ENCODE results near the gene TXN. TPM values are rescaled to one million over a fixed set of nuclear protein-coding genes. Genes with fewer than 3 reads are reported as not detected.
A peak's percentile ranks its signal among the peaks of the same experiment; 100 is the strongest.

Gene TXN
- total RNA-seq, 6 experiments from 2014 or later = 125 to 287 (median 216) TPM

- ATAC-seq (no peak), DNase-seq (no peak)
- no peak for TF ChIP-seq CTCF (IDR thresholded peaks at IDR 0.05)
- TF ChIP-seq POLR2A (IDR thresholded peaks at IDR 0.05) = no peak
- Histone ChIP-seq H3K4me3 (no peak overlapping the region), H3K27ac (no peak overlapping the region), H3K36me3 (no peaks in the 10 kb centered on the region), H3K9me3 (no peaks in the 10 kb centered on the region), H3K27me3 (no peaks in the 10 kb centered on the region), H3K4me1 (peaks cover 0 to 13% (median 0%) of the 10 kb centered on the region in 4 donors)
- 61% methylated on average over 5 of the region's 5 CpGs for WGBS (ENCODE audit: insufficient coverage, low coverage, low lambda C conversion rate, missing lambda C conversion rate)
- intact Hi-C loops (cut with DNase I) = no loop called here
These were observed 5.3 kb upstream of the TXN start for GRCh38 chr9:110261632-110262031.

DNA sequence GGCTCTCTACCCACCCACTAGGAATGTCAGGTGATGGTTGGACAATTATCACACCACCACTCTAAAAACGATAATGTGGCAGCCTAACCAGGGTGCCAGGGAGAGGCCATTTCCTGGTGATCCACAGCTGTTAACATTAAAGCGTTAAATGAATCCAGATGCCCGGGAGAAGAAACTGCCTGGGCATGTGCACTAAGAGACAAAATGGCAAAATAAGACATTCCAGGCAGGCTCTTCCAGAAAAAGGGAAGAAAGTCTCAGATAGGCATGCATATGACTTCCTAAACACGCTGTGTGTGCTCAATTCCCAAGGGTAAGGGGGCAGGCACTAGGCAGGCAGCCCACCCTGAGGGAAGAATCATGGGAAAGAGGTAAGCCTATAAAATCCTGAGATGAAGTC lies 4.6 kb upstream of the TXN start:
- Histone ChIP-seq H3K9me3 (no peaks in the 10 kb centered on the region), H3K27ac (no peak overlapping the region), H3K4me1 (peaks cover 0 to 13% (median 0%) of the 10 kb centered on the region in 4 donors), H3K4me3 (no peak overlapping the region), H3K27me3 (no peaks in the 10 kb centered on the region), H3K36me3 (no peaks in the 10 kb centered on the region)
- ATAC-seq (no peak), DNase-seq (no peak)
- WGBS (ENCODE audit: insufficient coverage, low coverage, low lambda C conversion rate, missing lambda C conversion rate) = 47% methylated on average over 3 of the region's 4 CpGs
- TF ChIP-seq CTCF (IDR thresholded peaks at IDR 0.05) = no peak
- TF ChIP-seq POLR2A (IDR thresholded peaks at IDR 0.05) = no peak
- intact Hi-C loops (cut with DNase I) = no loop called here

DNA sequence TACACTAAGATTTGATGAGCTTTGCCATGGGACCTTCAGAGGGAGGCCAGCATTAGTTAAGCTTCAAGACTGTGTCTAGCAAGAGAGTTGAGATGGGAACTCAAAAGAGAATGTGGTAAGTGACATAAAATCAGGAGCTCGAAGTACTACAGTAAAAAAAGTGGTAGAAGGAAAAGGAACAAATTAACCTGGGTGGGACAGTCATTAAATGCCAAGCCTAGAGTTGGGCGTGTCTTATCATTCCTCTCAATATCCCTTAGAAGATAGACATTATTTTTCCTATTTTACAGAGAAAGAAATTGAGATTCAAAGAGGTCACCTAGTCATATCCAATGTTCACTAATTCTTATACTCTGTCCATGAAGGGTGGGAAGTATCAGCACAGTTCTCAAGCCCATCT lies 3.3 kb upstream of the TXN start:
- Histone ChIP-seq H3K4me1 (peaks cover 0 to 17% (median 0%) of the 10 kb centered on the region in 4 donors), H3K27me3 (no peaks in the 10 kb centered on the region), H3K9me3 (no peaks in the 10 kb centered on the region), H3K27ac (no peak overlapping the region), H3K36me3 (no peaks in the 10 kb centered on the region), H3K4me3 (no peak overlapping the region)
- 88% methylated on average over 2 of the region's 2 CpGs for WGBS (ENCODE audit: insufficient coverage, low coverage, low lambda C conversion rate, missing lambda C conversion rate)
- DNase-seq (no peak), ATAC-seq (no peak)
- TF ChIP-seq CTCF (IDR thresholded peaks at IDR 0.05) (no peak), POLR2A (IDR thresholded peaks at IDR 0.05) (no peak)
- intact Hi-C loops (cut with DNase I) = no loop called here

DNA sequence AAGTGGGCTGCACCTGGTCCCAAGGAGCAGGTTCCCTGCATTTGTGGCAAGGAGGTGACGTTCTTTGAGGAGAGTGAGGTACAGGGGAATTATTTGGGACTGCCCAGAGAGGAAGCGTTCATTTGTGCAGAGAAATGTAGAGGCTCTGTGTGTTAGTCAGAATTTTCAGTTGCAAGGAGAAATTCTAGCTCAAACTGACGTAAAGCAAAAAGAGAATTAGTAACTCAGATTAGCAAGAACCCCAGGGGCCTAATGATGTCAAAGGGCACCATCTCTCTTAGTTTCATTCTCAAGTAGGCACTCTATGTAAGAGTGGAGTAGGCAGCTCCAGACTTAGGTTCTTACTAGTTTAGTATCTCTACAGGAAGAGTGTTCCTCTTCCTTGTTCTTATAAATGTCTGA lies 2.4 kb upstream of the TXN start:
- DNase-seq (no peak), ATAC-seq (no peak)
- Histone ChIP-seq H3K4me3 (no peak overlapping the region), H3K36me3 (no peaks in the 10 kb centered on the region), H3K27ac (no peak overlapping the region), H3K9me3 (no peaks in the 10 kb centered on the region), H3K27me3 (no peaks in the 10 kb centered on the region), H3K4me1 (peaks cover 0 to 26% (median 3%) of the 10 kb centered on the region in 4 donors)
- intact Hi-C loops (cut with DNase I) = no loop called here
- TF ChIP-seq CTCF (IDR thresholded peaks at IDR 0.05) (no peak), POLR2A (IDR thresholded peaks at IDR 0.05) (no peak)
- 74% methylated on average over 3 of the region's 3 CpGs for WGBS (ENCODE audit: insufficient coverage, low coverage, low lambda C conversion rate, missing lambda C conversion rate)

DNA sequence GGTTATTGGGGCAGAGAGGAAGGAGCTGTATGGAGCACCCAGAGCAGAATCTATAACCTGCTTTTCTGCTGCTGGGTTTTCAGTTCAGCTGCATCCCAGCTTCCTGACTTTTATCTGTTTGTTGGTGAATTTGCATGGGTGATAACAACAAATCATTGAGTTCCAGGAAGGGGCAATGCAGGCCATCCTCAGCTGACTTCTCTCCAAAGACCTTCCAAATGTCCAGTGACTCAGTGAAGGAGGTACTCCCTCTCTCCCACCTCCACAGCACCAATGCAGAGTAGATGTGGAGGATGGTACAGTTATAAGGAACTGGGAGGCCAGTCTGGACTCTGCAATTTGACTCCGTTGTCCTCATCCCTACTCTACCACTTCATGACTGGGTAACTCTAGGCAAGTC lies 1.6 kb upstream of the TXN start:
- ATAC-seq (no peak), DNase-seq (no peak)
- Histone ChIP-seq H3K27me3 (no peaks in the 10 kb centered on the region), H3K27ac (peak overlapping the region; percentile 89 to 96 (median 94)), H3K36me3 (no peaks in the 10 kb centered on the region), H3K4me1 (peaks cover 0 to 33% (median 7%) of the 10 kb centered on the region in 4 donors), H3K9me3 (no peaks in the 10 kb centered on the region), H3K4me3 (peak overlapping the region in 1 of 3 donors; percentile 95)
- WGBS (ENCODE audit: insufficient coverage, low coverage, low lambda C conversion rate, missing lambda C conversion rate) = 86% methylated on average over 1 of the region's 1 CpG
- TF ChIP-seq CTCF (IDR thresholded peaks at IDR 0.05) (no peak), POLR2A (IDR thresholded peaks at IDR 0.05) (no peak)
- intact Hi-C loops (cut with DNase I) = no loop called here
